PC-3 (cell line): ENCODE measurements around the gene ACAP2. TPM values are rescaled to one million over a fixed set of nuclear protein-coding genes. Genes with fewer than 3 reads are reported as not detected.

Experiments used
- ATAC-seq: fragments of 200-7000 bp; cut with Tn5 transposase; 2 replicates; pipeline ENCODE4 v1.9.1; 2020; ENCODE audit warnings: mild to moderate bottlenecking, moderate library complexity
- BruUV-seq: library from RNA; stranded (reverse); fragments of 400-500 nt; replicated peaks from 2 replicates; lab custom pipeline; 2021; lab: Mats Ljungman, UMichigan
- CTCF ChIA-PET: fragments of 300-600 bp; sonication (Branson Sonifier 250); formaldehyde crosslinking; loops from one replicate; lab custom pipeline; 2022; ENCODE audit warnings: antibody characterized with exemption; lab: Charles Lee
- POLR2A ChIA-PET: fragments of 300-600 bp; sonication (Branson Sonifier 250); formaldehyde crosslinking; loops from one replicate; lab custom pipeline; 2022; ENCODE audit warnings: antibody characterized with exemption; ENCODE audit not compliant: unreplicated experiment; lab: Charles Lee
- DNase-seq: peaks from one replicate; pipeline ENCODE4 v3.0.0-alpha.2; 2015
- H2AFZ ChIP-seq: fragments of 300-600 bp; sonication (generic); 2 replicates; pipeline ENCODE4 v1.6.0; 2016; ENCODE audit warnings: antibody characterized with exemption, low read length
- H3F3A ChIP-seq: fragments of 300-600 bp; sonication (generic); one replicate; pipeline ENCODE4 v1.6.0; 2017; ENCODE audit warnings: antibody characterized with exemption, low read length, control low read depth, mild to moderate bottlenecking; ENCODE audit not compliant: unreplicated experiment
- H3K27ac ChIP-seq: fragments of 300-600 bp; sonication (generic); 2 replicates; pipeline ENCODE4 v1.5.1; 2016; ENCODE audit warnings: mild to moderate bottlenecking, low read length
- H3K27me3 ChIP-seq: fragments of 300-600 bp; sonication (generic); 2 replicates; pipeline ENCODE4 v1.6.1; 2016; ENCODE audit warnings: low read length, mixed read lengths
- H3K36me3 ChIP-seq: fragments of 300-600 bp; sonication (generic); 2 replicates; pipeline ENCODE4 v1.6.1; 2016; ENCODE audit warnings: low read depth, mixed run types, low read length, mixed read lengths
- H3K4me1 ChIP-seq: fragments of 300-600 bp; sonication (generic); 2 replicates; pipeline ENCODE4 v1.5.1; 2016; ENCODE audit warnings: low read length; ENCODE audit not compliant: insufficient read depth
- H3K4me2 ChIP-seq: fragments of 300-600 bp; sonication (generic); 2 replicates; pipeline ENCODE4 v1.6.0; 2016; ENCODE audit warnings: low read length
- H3K4me3 ChIP-seq: fragments of 300-600 bp; sonication (generic); 2 replicates; pipeline ENCODE4 v1.5.1; 2016; ENCODE audit warnings: mild to moderate bottlenecking, low read length, mixed read lengths
- H3K79me2 ChIP-seq: fragments of 300-600 bp; sonication (generic); 2 replicates; pipeline ENCODE4 v1.6.1; 2017; ENCODE audit warnings: low read length, mixed read lengths
- H3K9ac ChIP-seq: fragments of 300-600 bp; sonication (generic); 2 replicates; pipeline ENCODE4 v1.6.0; 2016; ENCODE audit warnings: mild to moderate bottlenecking, low read length
- H3K9me2 ChIP-seq: fragments of 300-600 bp; sonication (generic); replicated peaks from 2 replicates; pipeline ENCODE4 v1.6.1; 2016; ENCODE audit warnings: mixed run types, low read length, mixed read lengths
- H3K9me3 ChIP-seq: fragments of 300-600 bp; sonication (generic); 2 replicates; pipeline ENCODE4 v1.6.1; 2016; ENCODE audit warnings: low read length, mixed read lengths
- H4K20me1 ChIP-seq: fragments of 300-600 bp; sonication (generic); 2 replicates; pipeline ENCODE4 v1.6.1; 2016; ENCODE audit warnings: low read length, mixed read lengths
- CTCF ChIP-seq: fragments of 300-600 bp; sonication (generic); conservative IDR thresholded peaks from 2 replicates; pipeline ENCODE4 v1.5.1; 2017; ENCODE audit warnings: antibody characterized with exemption, low read depth, mild to moderate bottlenecking, low read length
- EZH2 ChIP-seq: fragments of 300-600 bp; sonication (generic); IDR thresholded peaks from one replicate; pipeline ENCODE4 v1.6.1; 2017; ENCODE audit warnings: antibody characterized with exemption, mild to moderate bottlenecking, low read length; ENCODE audit not compliant: unreplicated experiment
- EZH2phosphoT487 ChIP-seq: fragments of 300-600 bp; sonication (generic); IDR thresholded peaks from 2 replicates; pipeline ENCODE4 v1.6.1; 2018; ENCODE audit warnings: mild to moderate bottlenecking, antibody characterized with exemption, low read length, borderline replicate concordance
- intact Hi-C: fragments of 100-400 bp; cut with micrococcal nuclease; formaldehyde crosslinking; loops from 2 replicates; pipeline ENCODE4 v1.9.0; 2023
- total RNA-seq: library from RNA; depleted of rRNA; stranded (reverse); fragments of >200 nt; gene quantifications from 2 replicates; pipeline ENCODE4 v1.2.3, GENCODE V29; 2014

ACAP2 gene
- total RNA-seq, 1 experiment from 2014 or later: 33.5 TPM

GRCh38 chr3:195256639-195257453 lies 186.0 kb downstream of the ACAP2 start:
- DNase-seq (no peak), ATAC-seq (no peak)
- Histone ChIP-seq H3F3A (no peaks in the 10 kb centered on the region), H3K4me1 (peaks cover 16% of the 10 kb centered on the region), H3K36me3 (no peaks in the 10 kb centered on the region), H2AFZ (no peak overlapping the region), H3K27ac (no peak overlapping the region), H3K9me2 (no peaks in the 10 kb centered on the region), H3K27me3 (no peaks in the 10 kb centered on the region), H3K79me2 (peaks cover 56% of the 10 kb centered on the region), H3K9me3 (no peaks in the 10 kb centered on the region), H3K9ac (no peak overlapping the region), H3K4me2 (no peak overlapping the region), H4K20me1 (no peaks in the 10 kb centered on the region), H3K4me3 (no peak overlapping the region)
- ChIA-PET POLR2A (no interaction called here), CTCF (no interaction called here)
- TF ChIP-seq EZH2 (no peak), EZH2phosphoT487 (no peak), CTCF (no peak)
- intact Hi-C loops: loop anchor here (5.0 to 10.0 kb wide), 2 partner anchors 102 to 150 kb away; no protein-coding TSS in a partner anchor
- no TSS peak for BruUV-seq

- intact Hi-C loops: loop anchor here (5.0 to 10.0 kb wide), 2 partner anchors 101 to 149 kb away; no protein-coding TSS in a partner anchor
- POLR2A ChIA-PET: interaction anchor here (0.6 kb wide), 1 partner anchor 158 kb away, joined by 4 read pairs; no protein-coding TSS in a partner anchor
These were observed 187.0 kb downstream of the ACAP2 start for GRCh38 chr3:195255571-195256501.

More at GRCh38 chr3:195255571-195256501, 187.0 kb downstream of the ACAP2 start:
- Histone ChIP-seq H4K20me1 (no peaks in the 10 kb centered on the region), H3K9ac (no peak overlapping the region), H3K27ac (no peak overlapping the region), H3K36me3 (no peaks in the 10 kb centered on the region), H3K4me3 (no peak overlapping the region), H3K27me3 (no peaks in the 10 kb centered on the region), H3K4me2 (no peak overlapping the region), H3K4me1 (peaks cover 15% of the 10 kb centered on the region), H2AFZ (no peak overlapping the region), H3F3A (no peaks in the 10 kb centered on the region), H3K9me2 (no peaks in the 10 kb centered on the region), H3K9me3 (no peaks in the 10 kb centered on the region), H3K79me2 (peaks cover 58% of the 10 kb centered on the region)
- TF ChIP-seq EZH2phosphoT487: no peak
- TF ChIP-seq CTCF: no peak
- TF ChIP-seq EZH2: no peak
- ATAC-seq: no peak
- BruUV-seq: no TSS peak
- no peak for DNase-seq
- CTCF ChIA-PET: interaction anchor here (1.1 kb wide), 1 partner anchor 574 kb away, joined by 3 read pairs; no protein-coding TSS in a partner anchor
